ENCODE measurements around the gene PRUNE1. TPM values are rescaled to one million over a fixed set of nuclear protein-coding genes. Genes with fewer than 3 reads are reported as not detected.

The PRUNE1 gene
- total and polyA plus RNA-seq, 2 of the 4 experiments (the other 2 are of a cell fraction): 7.9 to 9.4 TPM

DNA sequence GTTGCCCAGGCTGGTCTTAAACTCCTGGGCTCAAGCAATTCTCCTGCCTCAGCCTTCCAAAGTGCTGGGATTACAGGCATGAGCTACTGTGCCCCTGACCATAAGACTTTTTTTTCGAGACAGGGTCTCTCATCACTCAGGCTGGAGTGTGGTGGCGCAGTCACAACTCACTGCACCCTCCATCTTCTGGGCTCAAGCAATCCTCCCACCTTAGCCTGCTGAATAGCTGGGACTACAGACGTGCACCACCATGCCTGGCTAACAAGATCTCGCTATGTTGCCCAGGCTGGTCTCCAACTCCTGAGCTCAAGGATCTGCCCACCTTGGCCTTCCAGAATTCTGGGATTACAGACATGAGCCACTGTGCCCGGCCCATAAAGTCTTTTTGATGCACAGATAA lies 41.2 kb downstream of the PRUNE1 start:
- Histone ChIP-seq H4K8ac (ENCODE audit: low read depth in 2 of 2, low read length in 2 of 2) (no peak overlapping the region), H3K27me3 (ENCODE audit: control insufficient read depth, insufficient read depth, low read length) (no peaks in the 10 kb centered on the region), H3K4me1 (ENCODE audit: control insufficient read depth, insufficient read depth, low read length) (peaks cover 8% of the 10 kb centered on the region), H3K36me3 (ENCODE audit: control insufficient read depth, insufficient read depth, low read length) (peaks cover 28% of the 10 kb centered on the region), H3K9ac (ENCODE audit: low read depth, low read length) (no peak overlapping the region), H2AK9ac (replicated peaks; ENCODE audit: low read depth, low read length, poor library complexity) (no peak overlapping the region), H3K79me1 (ENCODE audit: low read depth in 1 of 2, low read length in 2 of 2) (peaks cover 11 to 56% of the 10 kb centered on the region in 2 experiments; a peak in 3 of 4 replicates), H3K4me3 (ENCODE audit: insufficient read depth, low read depth, low read length) (no peak overlapping the region), H4K5ac (ENCODE audit: low read depth, low read length) (no peak overlapping the region), H2BK5ac (ENCODE audit: low read depth, low read length, poor library complexity, severe bottlenecking) (no peak overlapping the region), H2AFZ (replicated peaks; ENCODE audit: low read length, poor library complexity) (no peak overlapping the region), H3K9me3 (ENCODE audit: control insufficient read depth, insufficient read depth, low read length) (no peaks in the 10 kb centered on the region), H2AK5ac (ENCODE audit: low read depth, low read length) (no peak overlapping the region), H3K18ac (ENCODE audit: low read depth, low read length) (no peak overlapping the region), H2BK20ac (ENCODE audit: low read depth, low read length) (no peak overlapping the region), H3K23ac (ENCODE audit: low read depth, low read length) (0 out of 2 replicates have a peak overlapping the region, but pooled peaks have one; percentile 60), H2BK120ac (ENCODE audit: low read depth, low read length) (no peak overlapping the region), H3K14ac (replicated peaks; ENCODE audit: low read depth, low read length) (no peak overlapping the region), H3K4ac (ENCODE audit: low read depth, low read length) (no peak overlapping the region), H4K20me1 (ENCODE audit: insufficient read depth, low read length) (peaks cover 11% of the 10 kb centered on the region; the same call in 1 of the 2 replicates), H4K91ac (ENCODE audit: insufficient read depth, low read depth, low read length) (no peak overlapping the region), H2BK15ac (ENCODE audit: low read depth, low read length) (no peak overlapping the region), H3K56ac (ENCODE audit: extremely low read depth, insufficient read depth, low read length) (no peak overlapping the region), H3K9me1 (ENCODE audit: insufficient read depth, low read length) (peaks cover 7% of the 10 kb centered on the region; the same call in 1 of the 2 replicates), H3K4me2 (ENCODE audit: low read depth, low read length) (no peak overlapping the region), H3K27ac (ENCODE audit: insufficient read depth, low read length) (no peak overlapping the region)
- TF ChIP-seq RFX5 (IDR thresholded peaks at IDR 0.05; ENCODE audit: low read depth, low read length) (no peak), MXI1 (IDR thresholded peaks at IDR 0.05; ENCODE audit: borderline replicate concordance, low read depth, low read length) (no peak), CHD1 (IDR thresholded peaks at IDR 0.05; ENCODE audit: low read depth, low read length) (no peak), FOS (IDR thresholded peaks at IDR 0.05; ENCODE audit: low read depth, low read length) (no peak), BHLHE40 (IDR thresholded peaks at IDR 0.05; ENCODE audit: low read depth, low read length) (no peak), MAFK (IDR thresholded peaks at IDR 0.05; ENCODE audit: low read depth, low read length) (no peak), SMC3 (IDR thresholded peaks at IDR 0.05; ENCODE audit: low read depth, low read length) (no peak), CEBPB (IDR thresholded peaks at IDR 0.05; ENCODE audit: low read depth, low read length) (no peak), RAD21 (IDR thresholded peaks at IDR 0.05; ENCODE audit: low read length) (no peak), MAZ (IDR thresholded peaks at IDR 0.05; ENCODE audit: borderline replicate concordance, low read depth, low read length) (no peak)
- TF ChIP-seq, protein P1, sequence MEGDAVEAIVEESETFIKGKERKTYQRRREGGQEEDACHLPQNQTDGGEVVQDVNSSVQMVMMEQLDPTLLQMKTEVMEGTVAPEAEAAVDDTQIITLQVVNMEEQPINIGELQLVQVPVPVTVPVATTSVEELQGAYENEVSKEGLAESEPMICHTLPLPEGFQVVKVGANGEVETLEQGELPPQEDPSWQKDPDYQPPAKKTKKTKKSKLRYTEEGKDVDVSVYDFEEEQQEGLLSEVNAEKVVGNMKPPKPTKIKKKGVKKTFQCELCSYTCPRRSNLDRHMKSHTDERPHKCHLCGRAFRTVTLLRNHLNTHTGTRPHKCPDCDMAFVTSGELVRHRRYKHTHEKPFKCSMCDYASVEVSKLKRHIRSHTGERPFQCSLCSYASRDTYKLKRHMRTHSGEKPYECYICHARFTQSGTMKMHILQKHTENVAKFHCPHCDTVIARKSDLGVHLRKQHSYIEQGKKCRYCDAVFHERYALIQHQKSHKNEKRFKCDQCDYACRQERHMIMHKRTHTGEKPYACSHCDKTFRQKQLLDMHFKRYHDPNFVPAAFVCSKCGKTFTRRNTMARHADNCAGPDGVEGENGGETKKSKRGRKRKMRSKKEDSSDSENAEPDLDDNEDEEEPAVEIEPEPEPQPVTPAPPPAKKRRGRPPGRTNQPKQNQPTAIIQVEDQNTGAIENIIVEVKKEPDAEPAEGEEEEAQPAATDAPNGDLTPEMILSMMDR (conservative IDR thresholded peaks at IDR 0.05; ENCODE audit: low read depth, low read length): no peak
- TF ChIP-seq, protein P2, sequence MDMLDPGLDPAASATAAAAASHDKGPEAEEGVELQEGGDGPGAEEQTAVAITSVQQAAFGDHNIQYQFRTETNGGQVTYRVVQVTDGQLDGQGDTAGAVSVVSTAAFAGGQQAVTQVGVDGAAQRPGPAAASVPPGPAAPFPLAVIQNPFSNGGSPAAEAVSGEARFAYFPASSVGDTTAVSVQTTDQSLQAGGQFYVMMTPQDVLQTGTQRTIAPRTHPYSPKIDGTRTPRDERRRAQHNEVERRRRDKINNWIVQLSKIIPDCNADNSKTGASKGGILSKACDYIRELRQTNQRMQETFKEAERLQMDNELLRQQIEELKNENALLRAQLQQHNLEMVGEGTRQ (IDR thresholded peaks at IDR 0.05; ENCODE audit: low read depth, low read length): no peak
- TF ChIP-seq, protein P3, sequence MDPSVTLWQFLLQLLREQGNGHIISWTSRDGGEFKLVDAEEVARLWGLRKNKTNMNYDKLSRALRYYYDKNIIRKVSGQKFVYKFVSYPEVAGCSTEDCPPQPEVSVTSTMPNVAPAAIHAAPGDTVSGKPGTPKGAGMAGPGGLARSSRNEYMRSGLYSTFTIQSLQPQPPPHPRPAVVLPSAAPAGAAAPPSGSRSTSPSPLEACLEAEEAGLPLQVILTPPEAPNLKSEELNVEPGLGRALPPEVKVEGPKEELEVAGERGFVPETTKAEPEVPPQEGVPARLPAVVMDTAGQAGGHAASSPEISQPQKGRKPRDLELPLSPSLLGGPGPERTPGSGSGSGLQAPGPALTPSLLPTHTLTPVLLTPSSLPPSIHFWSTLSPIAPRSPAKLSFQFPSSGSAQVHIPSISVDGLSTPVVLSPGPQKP (IDR thresholded peaks at IDR 0.05; ENCODE audit: borderline replicate concordance, low read depth, low read length): no peak
- no peak for ATAC-seq (ENCODE audit: low read depth)
- CTCF ChIA-PET: interaction anchor here (0.6 kb wide), 1 partner anchor 106 kb away, joined by 8 read pairs; no protein-coding TSS in a partner anchor
- BruUV-seq (replicated peaks): no TSS peak
- DNase-seq: no peak
- intact Hi-C loops (cut with micrococcal nuclease) (no loop called here), dilution Hi-C loops (cut with HindIII; ENCODE audit: low sequenced_read_pairs, unreplicated experiment) (no loop called here), in situ Hi-C loops (cut with MboI; ENCODE audit: low sequenced_read_pairs) (no loop called here)
- 98% methylated on average over 4 of the region's 5 CpGs; no CpG with 5 or more reads in 1 of the 2 experiments for WGBS, 2 experiments (ENCODE audit: extremely low coverage in 2 of 2, insufficient read length in 1 of 2)
- POLR2A ChIA-PET (ENCODE audit: unreplicated experiment): interaction anchor here (1.1 kb wide), 1 partner anchor 10 kb away, joined by 3 read pairs; the partner anchor contains the start of gene CDC42SE1

Measured in IMR-90 (cell line).